ENCODE measurements around the gene TIGIT. TPM values are rescaled to one million over a fixed set of nuclear protein-coding genes. Genes with fewer than 3 reads are reported as not detected.

The TIGIT gene
- total RNA-seq, 4 donors from 2014 or later, result 0.33 TPM; not detected in 3

- H3K4me1 ChIP-seq, result no peaks in the 10 kb centered on the region
- DNase-seq (ENCODE audit: extremely low spot score), result no peak
- no peaks in the 10 kb centered on the region for H3K27me3 ChIP-seq
- no peak overlapping the region for H3K4me3 ChIP-seq
- H3K27ac ChIP-seq (replicated peaks in 1 of 4), result no peak overlapping the region
- no peak for TF ChIP-seq POLR2A (IDR thresholded peaks at IDR 0.05; ENCODE audit: low read depth)
- TF ChIP-seq POLR2AphosphoS5 (IDR thresholded peaks at IDR 0.05), result no peak
- TF ChIP-seq EP300 (IDR thresholded peaks at IDR 0.05), result no peak
- TF ChIP-seq CTCF (IDR thresholded peaks at IDR 0.05), result no peak
- 93% methylated on average over 2 of the region's 2 CpGs for WGBS
- H3K9me3 ChIP-seq, result no peaks in the 10 kb centered on the region
- intact Hi-C loops (cut with DNase I), result no loop called here
- no peaks in the 10 kb centered on the region for H3K36me3 ChIP-seq
Measured at GRCh38 chr3:114295946-114296345, 2.1 kb downstream of the TIGIT start.

- intact Hi-C loops (cut with DNase I), result no loop called here
Measured at GRCh38 chr3:114299421-114299820, 5.6 kb downstream of the TIGIT start.

GRCh38 chr3:114299941-114300624, 6.3 kb downstream of the TIGIT start:
- H3K4me1 ChIP-seq, result no peaks in the 10 kb centered on the region
- intact Hi-C loops (cut with DNase I), result no loop called here
- no peaks in the 10 kb centered on the region for H3K36me3 ChIP-seq
- TF ChIP-seq POLR2AphosphoS5 (IDR thresholded peaks at IDR 0.05) (no peak), POLR2A (IDR thresholded peaks at IDR 0.05; ENCODE audit: low read depth) (no peak), CTCF (IDR thresholded peaks at IDR 0.05) (no peak), EP300 (IDR thresholded peaks at IDR 0.05) (no peak)
- no peaks in the 10 kb centered on the region for H3K27me3 ChIP-seq
- no peak for DNase-seq (ENCODE audit: extremely low spot score)
- 85% methylated on average over 5 of the region's 5 CpGs for WGBS
- H3K4me3 ChIP-seq, result no peak overlapping the region
- H3K9me3 ChIP-seq, result no peaks in the 10 kb centered on the region
- H3K27ac ChIP-seq (replicated peaks in 1 of 4), result no peak overlapping the region

More at GRCh38 chr3:114299421-114299820, 5.6 kb downstream of the TIGIT start:
- no peaks in the 10 kb centered on the region for H3K36me3 ChIP-seq
- no peak for DNase-seq (ENCODE audit: extremely low spot score)
- 79% methylated on average over 13 of the region's 13 CpGs for WGBS
- no peaks in the 10 kb centered on the region for H3K27me3 ChIP-seq
- no peak for TF ChIP-seq POLR2AphosphoS5 (IDR thresholded peaks at IDR 0.05)
- peak in 1 of 3 experiments; percentile 7 for TF ChIP-seq CTCF (IDR thresholded peaks at IDR 0.05)
- no peaks in the 10 kb centered on the region for H3K9me3 ChIP-seq
- H3K4me3 ChIP-seq, result no peak overlapping the region
- no peaks in the 10 kb centered on the region for H3K4me1 ChIP-seq
- no peak overlapping the region for H3K27ac ChIP-seq (replicated peaks in 1 of 4)

GRCh38 chr3:114307222-114307830, 13.5 kb downstream of the TIGIT start:
- H3K36me3 ChIP-seq, result no peaks in the 10 kb centered on the region
- no peaks in the 10 kb centered on the region for H3K9me3 ChIP-seq
- DNase-seq (ENCODE audit: extremely low spot score), result no peak
- 81% methylated on average over 8 of the region's 8 CpGs for WGBS
- no peak overlapping the region for H3K4me3 ChIP-seq
- no peaks in the 10 kb centered on the region for H3K4me1 ChIP-seq
- intact Hi-C loops (cut with DNase I), result no loop called here
- H3K27me3 ChIP-seq, result no peaks in the 10 kb centered on the region
- TF ChIP-seq POLR2A (IDR thresholded peaks at IDR 0.05; ENCODE audit: low read depth) (no peak), CTCF (IDR thresholded peaks at IDR 0.05) (no peak), EP300 (IDR thresholded peaks at IDR 0.05) (no peak), POLR2AphosphoS5 (IDR thresholded peaks at IDR 0.05) (no peak)
- H3K27ac ChIP-seq (replicated peaks in 1 of 4), result no peak overlapping the region

Measured in esophagus muscularis mucosa (tissue), 4 donors.